ENCODE measurements around the gene PAX8.

- TF ChIP-seq, protein P1, sequence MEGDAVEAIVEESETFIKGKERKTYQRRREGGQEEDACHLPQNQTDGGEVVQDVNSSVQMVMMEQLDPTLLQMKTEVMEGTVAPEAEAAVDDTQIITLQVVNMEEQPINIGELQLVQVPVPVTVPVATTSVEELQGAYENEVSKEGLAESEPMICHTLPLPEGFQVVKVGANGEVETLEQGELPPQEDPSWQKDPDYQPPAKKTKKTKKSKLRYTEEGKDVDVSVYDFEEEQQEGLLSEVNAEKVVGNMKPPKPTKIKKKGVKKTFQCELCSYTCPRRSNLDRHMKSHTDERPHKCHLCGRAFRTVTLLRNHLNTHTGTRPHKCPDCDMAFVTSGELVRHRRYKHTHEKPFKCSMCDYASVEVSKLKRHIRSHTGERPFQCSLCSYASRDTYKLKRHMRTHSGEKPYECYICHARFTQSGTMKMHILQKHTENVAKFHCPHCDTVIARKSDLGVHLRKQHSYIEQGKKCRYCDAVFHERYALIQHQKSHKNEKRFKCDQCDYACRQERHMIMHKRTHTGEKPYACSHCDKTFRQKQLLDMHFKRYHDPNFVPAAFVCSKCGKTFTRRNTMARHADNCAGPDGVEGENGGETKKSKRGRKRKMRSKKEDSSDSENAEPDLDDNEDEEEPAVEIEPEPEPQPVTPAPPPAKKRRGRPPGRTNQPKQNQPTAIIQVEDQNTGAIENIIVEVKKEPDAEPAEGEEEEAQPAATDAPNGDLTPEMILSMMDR (conservative IDR thresholded peaks at IDR 0.05 in 1 of 2, IDR thresholded peaks at IDR 0.05 in 1 of 2; ENCODE audit: extremely low read depth in 1 of 2, insufficient read depth in 1 of 2, low read depth in 1 of 2, low read length in 2 of 2): peak; percentile 16 to 19
- TF ChIP-seq EZH2 (IDR thresholded peaks at IDR 0.05; ENCODE audit: borderline replicate concordance, low read length): no peak
These were observed 38.4 kb downstream of the PAX8 start for GRCh38 chr2:113240150-113240914.
